IgD-negative memory B cell (primary cell): Measurements from ENCODE around the gene CTNNA2. TPM values are rescaled to one million over a fixed set of nuclear protein-coding genes. Genes with fewer than 3 reads are reported as not detected.
"Not testable (repeated sequence)": the region's sequence is repeated elsewhere in the genome, so short reads cannot be mapped to it uniquely, and the experiment has no call there.

Experiments used
- H3K27ac Mint-ChIP-seq, 3 donors: one replicate each; pipeline ENCODE4 v1.8.0; 2020 to 2022; ENCODE audit warnings: mild to moderate bottlenecking in 3 of 3, mixed read lengths in 3 of 3, moderate library complexity in 1 of 3
- H3K27me3 Mint-ChIP-seq: one replicate; pipeline ENCODE4 v1.8.0; 2021; ENCODE audit warnings: mixed read lengths
- H3K36me3 Mint-ChIP-seq: one replicate; pipeline ENCODE4 v1.8.0; 2020; ENCODE audit warnings: mild to moderate bottlenecking, mixed read lengths
- H3K4me1 Mint-ChIP-seq, 3 donors: one replicate each; pipeline ENCODE4 v1.8.0; 2020 to 2022; ENCODE audit warnings: mixed read lengths in 3 of 3, mild to moderate bottlenecking in 1 of 3
- H3K4me3 Mint-ChIP-seq, 4 donors: one replicate each; pipeline ENCODE4 v1.8.0; 2020 to 2022; ENCODE audit warnings: mild to moderate bottlenecking in 4 of 4, mixed read lengths in 4 of 4, moderate library complexity in 3 of 4
- H3K9me3 Mint-ChIP-seq, 3 donors: one replicate each; pipeline ENCODE4 v1.8.0; 2020 to 2021; ENCODE audit warnings: mixed read lengths in 3 of 3, mild to moderate bottlenecking in 1 of 3
- polyA plus RNA-seq: library from polyadenylated mRNA; unstranded; fragments of 300-500 nt; fragmentation: Illumina TruSeq; gene quantifications from one replicate; pipeline ENCODE4 v1.2.3, GENCODE V29; 2021

Gene CTNNA2
- polyA plus RNA-seq, 1 donor from 2014 or later: not detected

- no peak overlapping the region for H3K4me3 Mint-ChIP-seq
These were observed 507.0 kb downstream of the CTNNA2 start for GRCh38 chr2:80019571-80020460.

GRCh38 chr2:80022018-80022417, 509.2 kb downstream of the CTNNA2 start:
- H3K9me3 Mint-ChIP-seq: peaks cover 0 to 3% (median 1%) of the 10 kb centered on the region in 3 donors
- peaks cover 2% of the 10 kb centered on the region for H3K36me3 Mint-ChIP-seq
- no peak overlapping the region for H3K27ac Mint-ChIP-seq
- no peaks in the 10 kb centered on the region for H3K4me1 Mint-ChIP-seq
- no peak overlapping the region for H3K4me3 Mint-ChIP-seq
- H3K27me3 Mint-ChIP-seq: no peaks in the 10 kb centered on the region

More at GRCh38 chr2:80019571-80020460, 507.0 kb downstream of the CTNNA2 start:
- no peak overlapping the region for H3K27ac Mint-ChIP-seq
- H3K9me3 Mint-ChIP-seq: peaks cover 0 to 3% (median 1%) of the 10 kb centered on the region in 3 donors
- H3K36me3 Mint-ChIP-seq: peaks cover 2% of the 10 kb centered on the region
- H3K27me3 Mint-ChIP-seq: no peaks in the 10 kb centered on the region
- H3K4me1 Mint-ChIP-seq: no peaks in the 10 kb centered on the region

DNA sequence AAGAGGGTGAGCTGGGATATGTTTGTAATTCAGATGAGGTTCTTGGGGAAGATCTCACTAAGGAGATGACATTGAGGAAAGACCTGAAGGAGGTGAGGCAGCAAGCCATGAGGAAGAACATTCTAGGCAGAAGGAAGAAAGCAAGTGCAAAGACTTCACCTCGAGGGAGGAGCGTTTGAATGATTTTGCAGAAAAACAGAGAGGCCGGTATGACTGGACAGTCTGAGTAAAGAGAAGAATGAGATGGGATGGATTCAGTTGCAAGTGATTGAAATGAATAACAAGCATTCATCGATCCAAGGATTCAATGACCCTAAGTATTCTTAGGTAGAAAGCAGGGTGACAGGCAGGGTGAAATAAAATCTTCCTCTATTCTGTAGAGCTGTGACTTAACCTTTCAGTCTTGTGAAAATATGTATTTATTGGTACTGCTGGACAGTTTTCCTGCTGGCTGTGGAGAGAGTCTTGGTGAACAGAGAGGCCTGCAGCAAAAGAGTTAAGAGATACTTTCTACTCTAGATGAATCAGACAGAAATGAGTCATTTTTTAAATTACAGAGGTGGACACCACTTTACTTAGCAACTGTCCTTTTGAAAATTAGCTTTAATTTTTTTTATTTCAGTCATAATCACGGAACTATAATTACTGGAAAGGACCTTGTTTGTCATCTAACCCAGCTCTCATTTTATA, 513.3 kb downstream of the CTNNA2 start:
- no peak overlapping the region for H3K4me3 Mint-ChIP-seq
- H3K9me3 Mint-ChIP-seq: peaks cover 1 to 6% (median 3%) of the 10 kb centered on the region in 3 donors

GRCh38 chr2:80028051-80028450, 515.2 kb downstream of the CTNNA2 start:
- Mint-ChIP-seq H3K27ac (no peak overlapping the region), H3K4me1 (no peaks in the 10 kb centered on the region), H3K27me3 (no peaks in the 10 kb centered on the region), H3K9me3 (peaks cover 1 to 7% (median 5%) of the 10 kb centered on the region in 3 donors), H3K36me3 (peaks cover 2% of the 10 kb centered on the region), H3K4me3 (no peak overlapping the region)

More for the DNA sequence above, 513.3 kb downstream of the CTNNA2 start:
- Mint-ChIP-seq H3K4me1 (no peaks in the 10 kb centered on the region), H3K27ac (no peak overlapping the region), H3K27me3 (no peaks in the 10 kb centered on the region), H3K36me3 (peaks cover 2% of the 10 kb centered on the region)

GRCh38 chr2:80028584-80028983, 515.7 kb downstream of the CTNNA2 start:
- H3K4me1 Mint-ChIP-seq: no peaks in the 10 kb centered on the region
- no peak overlapping the region for H3K4me3 Mint-ChIP-seq
- H3K36me3 Mint-ChIP-seq: no peaks in the 10 kb centered on the region
- no peaks in the 10 kb centered on the region for H3K27me3 Mint-ChIP-seq
- H3K9me3 Mint-ChIP-seq: peaks cover 1 to 7% (median 5%) of the 10 kb centered on the region in 3 donors
- H3K27ac Mint-ChIP-seq: no peak overlapping the region

- Mint-ChIP-seq H3K36me3 (no peaks in the 10 kb centered on the region), H3K4me1 (no peaks in the 10 kb centered on the region), H3K27me3 (no peaks in the 10 kb centered on the region), H3K27ac (no peak overlapping the region), H3K9me3 (peaks cover 2 to 7% (median 4%) of the 10 kb centered on the region in 3 donors), H3K4me3 (no peak overlapping the region)
These were observed 517.3 kb downstream of the CTNNA2 start for GRCh38 chr2:80030135-80030534.

DNA sequence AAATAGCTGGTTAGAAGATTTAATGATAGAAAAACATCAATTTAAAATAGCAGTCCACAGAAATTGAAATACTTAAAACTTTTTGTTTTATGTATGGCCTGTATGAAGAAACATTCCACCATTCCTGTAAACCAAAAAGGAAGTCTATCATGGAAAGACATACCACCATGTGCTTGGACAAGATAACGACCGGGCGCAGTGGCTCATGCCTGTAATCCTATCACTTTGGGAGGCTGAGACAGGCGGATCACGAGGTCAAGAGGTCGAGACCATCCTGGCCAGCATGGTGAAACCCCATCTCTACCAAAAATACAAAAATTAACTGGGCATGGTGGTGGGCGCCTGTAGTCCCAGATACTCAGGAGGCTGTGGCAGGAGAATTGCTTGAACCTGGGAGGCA, 519.8 kb downstream of the CTNNA2 start:
- not testable (repeated sequence) for H3K36me3 Mint-ChIP-seq, H3K4me3 Mint-ChIP-seq, H3K27me3 Mint-ChIP-seq, H3K27ac Mint-ChIP-seq, H3K9me3 Mint-ChIP-seq, H3K4me1 Mint-ChIP-seq

- Mint-ChIP-seq H3K9me3 (peaks cover 2 to 8% (median 2%) of the 10 kb centered on the region in 3 donors), H3K4me3 (no peak overlapping the region), H3K4me1 (peaks cover 0 to 1% (median 0%) of the 10 kb centered on the region in 3 donors), H3K27me3 (no peaks in the 10 kb centered on the region), H3K27ac (no peak overlapping the region), H3K36me3 (no peaks in the 10 kb centered on the region)
These were observed 523.0 kb downstream of the CTNNA2 start for GRCh38 chr2:80035749-80036285.

- no peaks in the 10 kb centered on the region for H3K27me3 Mint-ChIP-seq
- no peaks in the 10 kb centered on the region for H3K36me3 Mint-ChIP-seq
- no peak overlapping the region for H3K27ac Mint-ChIP-seq
- H3K4me1 Mint-ChIP-seq: peaks cover 0 to 1% (median 0%) of the 10 kb centered on the region in 3 donors
- peaks cover 2 to 6% (median 2%) of the 10 kb centered on the region in 3 donors for H3K9me3 Mint-ChIP-seq
- H3K4me3 Mint-ChIP-seq: no peak overlapping the region
These were observed 524.5 kb downstream of the CTNNA2 start for GRCh38 chr2:80037310-80037709.

- no peaks in the 10 kb centered on the region for H3K36me3 Mint-ChIP-seq
These were observed 527.4 kb downstream of the CTNNA2 start for GRCh38 chr2:80040226-80040625.

DNA sequence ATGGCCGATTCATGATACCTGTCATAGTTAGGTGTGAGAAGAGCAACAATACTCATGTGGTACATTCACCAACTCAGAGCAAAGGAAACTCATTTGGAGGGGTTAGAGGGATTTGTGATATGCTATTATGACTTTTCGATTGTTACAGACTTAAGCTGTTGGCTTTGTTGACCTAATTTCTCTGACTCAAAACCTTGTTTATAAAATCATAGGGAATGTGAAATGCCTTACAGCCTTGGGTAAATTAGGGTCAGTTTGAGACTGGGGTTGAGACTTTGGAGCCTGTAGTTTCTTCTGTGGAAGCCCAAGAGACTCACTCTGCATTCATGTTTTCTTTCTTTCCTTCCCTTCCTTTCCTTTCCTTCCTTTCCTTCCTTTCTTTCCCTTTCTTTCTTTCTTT, 529.8 kb downstream of the CTNNA2 start:
- Mint-ChIP-seq H3K27me3 (no peaks in the 10 kb centered on the region), H3K27ac (no peak overlapping the region), H3K36me3 (no peaks in the 10 kb centered on the region), H3K4me1 (no peaks in the 10 kb centered on the region), H3K4me3 (no peak overlapping the region), H3K9me3 (peaks cover 3 to 6% (median 4%) of the 10 kb centered on the region in 3 donors)

More at GRCh38 chr2:80040226-80040625, 527.4 kb downstream of the CTNNA2 start:
- Mint-ChIP-seq H3K27me3 (no peaks in the 10 kb centered on the region), H3K27ac (no peak overlapping the region), H3K4me3 (no peak overlapping the region), H3K9me3 (peaks cover 2 to 6% (median 3%) of the 10 kb centered on the region in 3 donors), H3K4me1 (peaks cover 0 to 1% (median 0%) of the 10 kb centered on the region in 3 donors)

- Mint-ChIP-seq H3K27ac (no peak overlapping the region), H3K4me1 (no peaks in the 10 kb centered on the region), H3K36me3 (no peaks in the 10 kb centered on the region), H3K27me3 (no peaks in the 10 kb centered on the region), H3K4me3 (no peak overlapping the region), H3K9me3 (peaks cover 0 to 2% (median 0%) of the 10 kb centered on the region in 3 donors)
These were observed 535.4 kb downstream of the CTNNA2 start for GRCh38 chr2:80048296-80048695.

- H3K36me3 Mint-ChIP-seq: no peaks in the 10 kb centered on the region
- H3K4me1 Mint-ChIP-seq: no peaks in the 10 kb centered on the region
- H3K27ac Mint-ChIP-seq: no peak overlapping the region
- no peak overlapping the region for H3K4me3 Mint-ChIP-seq
- peaks cover 0 to 2% (median 0%) of the 10 kb centered on the region in 3 donors for H3K9me3 Mint-ChIP-seq
- H3K27me3 Mint-ChIP-seq: no peaks in the 10 kb centered on the region
These were observed 537.4 kb downstream of the CTNNA2 start for GRCh38 chr2:80050246-80050645.

DNA sequence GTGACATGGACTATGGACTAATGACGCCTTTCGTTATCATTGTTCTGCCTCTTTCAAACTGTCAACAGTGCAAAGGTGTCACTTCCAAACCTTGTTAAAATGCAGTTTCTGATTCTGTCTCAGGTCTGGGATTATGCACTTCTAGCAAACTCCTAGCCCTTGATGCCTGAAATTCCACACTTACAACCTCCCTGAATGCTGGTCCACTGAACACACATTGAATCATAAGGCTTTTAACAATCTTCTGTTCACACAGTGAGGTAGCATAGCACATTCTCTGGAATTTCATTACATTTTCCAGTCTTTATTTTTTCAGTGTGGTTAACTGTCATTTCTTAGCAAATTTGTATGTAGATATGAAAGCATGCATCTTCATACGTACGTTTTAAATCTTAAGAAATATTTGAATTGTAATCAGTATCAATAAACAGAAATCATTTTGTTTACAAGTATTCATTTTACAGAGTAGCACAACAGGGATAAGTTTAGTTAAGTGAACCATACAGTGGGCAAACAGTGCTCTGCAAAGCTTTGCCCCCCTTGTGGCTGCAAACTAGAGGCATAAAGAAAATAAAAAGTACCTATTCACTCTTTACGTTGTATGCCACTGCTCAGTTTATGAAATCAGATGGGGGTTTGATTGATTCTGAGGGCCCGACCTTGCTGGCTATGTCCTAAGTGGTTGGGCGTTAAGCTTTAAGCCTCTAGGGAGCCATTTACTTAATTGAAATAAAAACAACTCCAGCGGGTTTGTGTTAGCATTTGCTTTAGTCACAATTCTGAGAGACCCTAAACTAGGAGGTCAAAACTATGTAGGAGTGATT, 540.9 kb downstream of the CTNNA2 start:
- Mint-ChIP-seq H3K4me3 (no peak overlapping the region), H3K27ac (no peak overlapping the region), H3K36me3 (no peaks in the 10 kb centered on the region), H3K9me3 (peaks cover 0 to 3% (median 0%) of the 10 kb centered on the region in 3 donors), H3K4me1 (no peaks in the 10 kb centered on the region), H3K27me3 (no peaks in the 10 kb centered on the region)
